ENCODE results near the gene NOS1.

Gene NOS1

DNA sequence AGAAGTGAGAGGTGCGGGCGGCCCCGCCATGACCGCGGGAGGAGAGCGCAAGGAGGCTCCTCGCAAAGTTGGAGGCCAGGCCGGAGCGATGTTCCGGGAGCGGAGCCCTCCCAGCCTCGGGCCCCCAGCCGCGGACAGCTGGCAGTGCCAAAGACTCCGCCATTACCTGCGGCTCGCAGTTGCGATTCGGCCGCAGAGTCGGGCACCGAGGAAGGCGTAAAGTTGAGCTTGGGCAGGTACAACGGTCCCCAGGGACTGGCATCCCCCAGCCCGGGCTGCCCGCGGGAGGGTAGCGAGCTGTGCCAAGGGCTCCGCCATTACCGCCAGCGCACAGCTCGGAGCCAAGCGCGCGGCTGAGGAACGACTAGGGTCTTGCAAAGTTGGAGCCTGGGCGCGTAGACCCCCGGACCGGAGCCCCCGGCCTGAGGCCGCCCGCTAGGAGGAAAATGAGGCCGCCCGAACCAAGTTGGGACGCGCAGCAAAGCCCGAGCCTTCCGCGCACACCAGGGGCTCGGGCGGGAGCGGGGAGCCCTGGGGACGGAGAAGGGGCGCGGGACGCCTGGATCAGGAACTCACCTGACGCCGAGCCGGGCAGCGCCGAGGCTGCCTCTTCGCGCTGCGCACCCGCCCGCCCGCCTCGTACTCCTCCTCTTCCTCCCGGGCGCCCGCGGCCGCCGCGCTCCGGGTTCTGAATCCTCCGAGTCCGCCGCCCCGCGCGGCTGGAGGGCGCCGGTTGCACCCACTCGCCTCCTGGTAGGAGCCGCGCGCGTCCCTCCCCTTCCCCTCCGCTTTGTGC, 677 bp downstream of the NOS1 start:
- TF ChIP-seq, protein P1, sequence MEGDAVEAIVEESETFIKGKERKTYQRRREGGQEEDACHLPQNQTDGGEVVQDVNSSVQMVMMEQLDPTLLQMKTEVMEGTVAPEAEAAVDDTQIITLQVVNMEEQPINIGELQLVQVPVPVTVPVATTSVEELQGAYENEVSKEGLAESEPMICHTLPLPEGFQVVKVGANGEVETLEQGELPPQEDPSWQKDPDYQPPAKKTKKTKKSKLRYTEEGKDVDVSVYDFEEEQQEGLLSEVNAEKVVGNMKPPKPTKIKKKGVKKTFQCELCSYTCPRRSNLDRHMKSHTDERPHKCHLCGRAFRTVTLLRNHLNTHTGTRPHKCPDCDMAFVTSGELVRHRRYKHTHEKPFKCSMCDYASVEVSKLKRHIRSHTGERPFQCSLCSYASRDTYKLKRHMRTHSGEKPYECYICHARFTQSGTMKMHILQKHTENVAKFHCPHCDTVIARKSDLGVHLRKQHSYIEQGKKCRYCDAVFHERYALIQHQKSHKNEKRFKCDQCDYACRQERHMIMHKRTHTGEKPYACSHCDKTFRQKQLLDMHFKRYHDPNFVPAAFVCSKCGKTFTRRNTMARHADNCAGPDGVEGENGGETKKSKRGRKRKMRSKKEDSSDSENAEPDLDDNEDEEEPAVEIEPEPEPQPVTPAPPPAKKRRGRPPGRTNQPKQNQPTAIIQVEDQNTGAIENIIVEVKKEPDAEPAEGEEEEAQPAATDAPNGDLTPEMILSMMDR (IDR thresholded peaks at IDR 0.05; ENCODE audit: low read depth, low read length) = no peak
- DNase-seq (ENCODE audit: low read depth in 2 of 2) = no peak
- H3K4me3 ChIP-seq (replicated peaks in 1 of 2; ENCODE audit: low read depth in 2 of 2, low read length in 2 of 2) = no peak overlapping the region

DNA sequence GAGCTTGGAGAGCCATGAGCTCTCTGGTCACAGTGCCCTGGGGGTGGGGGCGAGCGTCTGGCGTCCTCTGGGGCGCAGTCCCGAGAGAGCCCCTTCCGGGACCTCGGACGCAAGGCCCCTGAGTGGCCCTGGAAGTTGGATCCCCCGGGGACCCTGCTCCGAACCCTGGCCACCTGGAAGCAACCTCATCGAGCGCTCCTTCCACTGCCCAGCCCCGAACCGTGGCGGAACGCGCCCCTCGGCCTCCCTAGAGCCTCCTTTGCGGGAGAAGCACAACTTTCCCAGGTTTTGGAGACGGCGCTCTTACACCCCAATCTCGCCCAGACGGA, 1.2 kb downstream of the NOS1 start:
- TF ChIP-seq, protein P1 (IDR thresholded peaks at IDR 0.05; ENCODE audit: low read depth, low read length) = no peak
- no peak for DNase-seq (ENCODE audit: low read depth in 2 of 2)
- H3K4me3 ChIP-seq (replicated peaks in 1 of 2; ENCODE audit: low read depth in 2 of 2, low read length in 2 of 2) = no peak overlapping the region

DNA sequence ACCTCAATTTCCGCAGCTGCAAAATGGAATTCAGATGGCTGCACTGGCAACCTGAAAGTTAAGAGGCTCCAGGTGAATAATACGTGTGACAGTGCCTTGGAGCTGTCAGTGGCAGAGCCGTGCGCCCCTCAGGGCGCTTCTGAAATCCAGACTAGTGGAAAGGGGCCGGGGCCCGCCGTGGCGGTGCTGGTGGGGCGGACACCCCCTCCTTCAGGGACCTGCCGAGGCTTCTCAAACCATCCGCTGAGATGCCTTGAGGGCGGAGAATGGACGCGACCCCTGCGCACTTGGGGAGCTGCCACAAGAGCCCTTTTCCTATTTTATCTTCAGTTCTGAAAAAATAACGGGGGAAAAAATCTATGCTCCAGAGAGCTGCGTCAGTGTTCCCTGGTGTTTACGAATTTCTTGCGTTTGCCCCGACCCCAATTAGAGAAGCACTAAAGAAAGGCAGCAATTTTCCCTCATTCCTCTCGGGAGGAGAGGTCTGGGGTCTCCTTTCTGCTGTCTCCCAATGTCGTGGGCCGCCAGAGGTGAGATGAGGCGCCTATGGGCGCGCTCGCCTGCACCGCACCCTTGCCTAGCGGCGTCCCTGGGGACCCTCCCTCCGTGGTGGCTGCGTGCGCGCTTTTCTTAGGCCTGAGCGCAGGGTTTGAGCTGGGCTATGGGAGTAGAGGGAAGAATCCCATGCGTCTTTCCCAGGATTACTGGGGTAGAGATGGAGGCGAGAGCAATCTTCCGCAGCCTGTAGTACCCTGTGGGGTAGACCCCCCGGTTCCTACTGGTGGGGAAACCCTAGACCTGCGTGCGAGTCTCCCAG, 2.2 kb downstream of the NOS1 start:
- DNase-seq (ENCODE audit: low read depth in 2 of 2) = no peak
- TF ChIP-seq, protein P1 (IDR thresholded peaks at IDR 0.05; ENCODE audit: low read depth, low read length) = no peak
- H3K4me3 ChIP-seq (replicated peaks in 1 of 2; ENCODE audit: low read depth in 2 of 2, low read length in 2 of 2) = no peak overlapping the region

DNA sequence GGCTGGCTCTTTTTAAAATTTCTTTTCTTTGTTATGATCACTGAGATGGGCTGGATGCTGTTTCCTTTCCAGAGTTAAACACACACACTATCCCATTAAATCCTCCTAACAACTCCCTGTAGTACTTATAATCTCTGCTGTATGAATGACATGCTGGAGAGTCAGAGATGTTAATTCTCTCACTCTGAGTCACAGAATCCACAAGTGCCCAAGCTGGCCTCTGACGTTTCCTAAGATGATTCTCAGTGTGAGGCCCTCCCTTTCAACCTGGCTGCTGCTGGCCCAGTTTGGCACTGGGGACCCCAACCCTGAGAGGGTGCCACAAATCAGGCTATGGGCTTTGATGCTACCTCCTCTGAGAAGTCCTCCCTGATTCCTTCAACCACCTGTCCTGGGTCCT, 5.4 kb downstream of the NOS1 start:
- TF ChIP-seq, protein P1 (IDR thresholded peaks at IDR 0.05; ENCODE audit: low read depth, low read length) = no peak
- no peak for DNase-seq (ENCODE audit: low read depth in 2 of 2)
- no peak overlapping the region for H3K4me3 ChIP-seq (replicated peaks in 1 of 2; ENCODE audit: low read depth in 2 of 2, low read length in 2 of 2)

DNA sequence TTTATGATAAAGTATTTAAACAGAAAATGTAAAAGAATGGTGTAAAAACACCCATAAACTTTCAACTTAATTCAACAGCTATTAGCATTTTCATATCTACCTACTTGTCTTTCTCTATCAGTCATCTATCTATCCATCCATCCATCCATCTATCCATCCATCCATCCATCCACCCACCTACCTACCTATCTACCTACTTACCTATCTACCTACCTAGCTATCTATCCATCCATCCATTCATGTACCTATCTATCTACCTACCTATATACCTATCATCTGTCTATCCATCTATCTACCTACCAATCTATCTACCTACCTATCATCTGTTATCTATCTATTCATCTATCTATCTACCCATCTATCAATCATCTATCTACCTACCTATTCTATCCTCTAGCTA, 8.5 kb downstream of the NOS1 start:
- DNase-seq (ENCODE audit: low read depth in 2 of 2) = no peak
- no peak overlapping the region for H3K4me3 ChIP-seq (replicated peaks in 1 of 2; ENCODE audit: low read depth in 2 of 2, low read length in 2 of 2)
- TF ChIP-seq, protein P1 (IDR thresholded peaks at IDR 0.05; ENCODE audit: low read depth, low read length) = no peak

DNA sequence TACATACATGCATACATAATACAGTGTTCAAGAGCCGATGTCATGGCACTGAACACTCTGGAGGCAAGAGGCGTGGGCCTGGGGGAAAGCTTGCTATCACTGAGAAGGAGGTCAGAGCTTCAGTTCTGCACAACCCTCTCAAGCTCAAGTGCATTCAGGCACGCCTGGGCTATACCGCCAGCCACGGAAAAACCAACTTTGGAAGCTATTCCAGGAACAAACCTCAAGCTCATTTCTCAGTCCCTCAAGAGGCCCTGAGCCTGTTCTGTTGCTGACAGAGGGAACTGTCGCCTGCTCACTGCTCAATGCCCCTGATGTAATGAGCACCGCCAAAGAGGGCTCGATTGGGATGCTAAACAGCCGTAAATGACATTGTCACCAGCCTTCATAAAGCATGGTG, 9.2 kb downstream of the NOS1 start:
- no peak for DNase-seq (ENCODE audit: low read depth in 2 of 2)

More for the DNA sequence above, 9.2 kb downstream of the NOS1 start:
- TF ChIP-seq, protein P1 (IDR thresholded peaks at IDR 0.05; ENCODE audit: low read depth, low read length) = no peak
- no peak overlapping the region for H3K4me3 ChIP-seq (replicated peaks in 1 of 2; ENCODE audit: low read depth in 2 of 2, low read length in 2 of 2)

Data from cardiac fibroblast (primary cell).